MCF 10A (cell line): ENCODE results near the gene SCML2. TPM values are rescaled to one million over a fixed set of nuclear protein-coding genes. Genes with fewer than 3 reads are reported as not detected.

Source experiments
- BruUV-seq: library from RNA; stranded (reverse); fragments of 400-500 nt; replicated peaks from 2 replicates; lab custom pipeline; 2021; lab: Mats Ljungman, UMichigan
- CTCF ChIA-PET: fragments of 300-600 bp; sonication (Branson Sonifier 250); formaldehyde crosslinking; extraction: SDS; loops from one replicate; lab custom pipeline; 2021; ENCODE audit warnings: antibody characterized with exemption, inconsistent platforms; lab: Yijun Ruan, JAX
- POLR2A ChIA-PET: fragments of 300-600, 350-650 bp; sonication (Branson Sonifier 250); formaldehyde crosslinking; extraction: SDS; loops from one replicate; lab custom pipeline; 2020; ENCODE audit warnings: antibody characterized with exemption, inconsistent platforms; lab: Yijun Ruan, JAX
- DNase-seq: peaks from one replicate; pipeline ENCODE4 v3.0.0-alpha.2; 2018; ENCODE audit not compliant: unreplicated experiment
- H3K27ac Mint-ChIP-seq: one replicate; pipeline ENCODE4 v1.8.0; 2022; ENCODE audit warnings: mild to moderate bottlenecking, low read depth, mixed read lengths; ENCODE audit not compliant: unreplicated experiment
- H3K27me3 Mint-ChIP-seq: one replicate; pipeline ENCODE4 v1.8.0; 2022; ENCODE audit warnings: mixed read lengths; ENCODE audit not compliant: insufficient read depth, unreplicated experiment
- H3K36me3 Mint-ChIP-seq: one replicate; pipeline ENCODE4 v1.8.0; 2022; ENCODE audit warnings: mild to moderate bottlenecking, moderate library complexity, mixed read lengths; ENCODE audit not compliant: insufficient read depth, unreplicated experiment
- H3K4me1 Mint-ChIP-seq: one replicate; pipeline ENCODE4 v1.8.0; 2022; ENCODE audit warnings: mixed read lengths; ENCODE audit not compliant: insufficient read depth, unreplicated experiment
- H3K4me3 Mint-ChIP-seq: one replicate; pipeline ENCODE4 v1.8.0; 2022; ENCODE audit warnings: mild to moderate bottlenecking, moderate library complexity, mixed read lengths; ENCODE audit not compliant: unreplicated experiment
- H3K9me3 Mint-ChIP-seq: one replicate; pipeline ENCODE4 v1.8.0; 2022; ENCODE audit warnings: mixed read lengths; ENCODE audit not compliant: unreplicated experiment
- CTCF ChIP-seq: fragments of 200-600 bp; IDR thresholded peaks from one replicate; pipeline ENCODE4 v1.8.0; 2022; ENCODE audit warnings: antibody characterized with exemption, mild to moderate bottlenecking; ENCODE audit not compliant: unreplicated experiment
- intact Hi-C: fragments of 100-400 bp; cut with micrococcal nuclease; formaldehyde crosslinking; loops from 2 replicates; pipeline ENCODE4 v1.14.1; 2022
- total RNA-seq: library from RNA; stranded (reverse); gene quantifications from 2 replicates; pipeline ENCODE4 v1.2.3, GENCODE V29; 2022

SCML2 gene
- total RNA-seq, 1 experiment from 2014 or later = 3.5 TPM

GRCh38 chrX:18368402-18368801 lies 13.9 kb upstream of the SCML2 start:
- no peak for DNase-seq
- Mint-ChIP-seq H3K9me3 (peaks cover 8% of the 10 kb centered on the region), H3K27ac (no peak overlapping the region), H3K36me3 (no peaks in the 10 kb centered on the region), H3K4me1 (no peaks in the 10 kb centered on the region), H3K27me3 (peaks cover 11% of the 10 kb centered on the region), H3K4me3 (no peak overlapping the region)
- no TSS peak for BruUV-seq
- CTCF ChIA-PET = no interaction called here
- POLR2A ChIA-PET = no interaction called here
- TF ChIP-seq CTCF = no peak
- intact Hi-C loops = no loop called here

- ChIA-PET POLR2A (no interaction called here), CTCF (interaction anchor here (1.2 kb wide), 1 partner anchor 9 kb away, joined by 3 read pairs; no protein-coding TSS in a partner anchor)
- Mint-ChIP-seq H3K4me1 (no peaks in the 10 kb centered on the region), H3K27ac (no peak overlapping the region), H3K27me3 (peaks cover 21% of the 10 kb centered on the region), H3K36me3 (no peaks in the 10 kb centered on the region), H3K4me3 (no peak overlapping the region), H3K9me3 (peaks cover 8% of the 10 kb centered on the region)
- intact Hi-C loops = no loop called here
- BruUV-seq = no TSS peak
- TF ChIP-seq CTCF = no peak
- peak; percentile 45 for DNase-seq
Observed at GRCh38 chrX:18360867-18361266, 6.4 kb upstream of the SCML2 start.

GRCh38 chrX:18353931-18354368 lies 538 bp downstream of the SCML2 start:
- intact Hi-C loops = no loop called here
- Mint-ChIP-seq H3K4me1 (no peaks in the 10 kb centered on the region), H3K36me3 (no peaks in the 10 kb centered on the region), H3K9me3 (no peaks in the 10 kb centered on the region), H3K4me3 (peak overlapping the region; percentile 68), H3K27ac (no peak overlapping the region), H3K27me3 (peaks cover 10% of the 10 kb centered on the region)
- no TSS peak for BruUV-seq
- DNase-seq = no peak
- ChIA-PET POLR2A (interaction anchor here (1.0 kb wide), 1 partner anchor 9 kb away, joined by 3 read pairs; no protein-coding TSS in a partner anchor), CTCF (interaction anchor here (0.6 to 1.1 kb wide), 4 partner anchors 9 to 1295 kb away, joined by 3 to 4 read pairs (median 3); no protein-coding TSS in a partner anchor)
- TF ChIP-seq CTCF = no peak

- H3K27ac Mint-ChIP-seq = no peak overlapping the region
- ChIA-PET CTCF (interaction anchor here (0.5 to 1.4 kb wide), 5 partner anchors 9 to 1184 kb away, joined by 3 to 4 read pairs (median 3); no protein-coding TSS in a partner anchor), POLR2A (no interaction called here)
- H3K4me1 Mint-ChIP-seq = peaks cover 5% of the 10 kb centered on the region
- DNase-seq = no peak
- no peak for TF ChIP-seq CTCF
- H3K9me3 Mint-ChIP-seq = no peaks in the 10 kb centered on the region
- H3K36me3 Mint-ChIP-seq = no peaks in the 10 kb centered on the region
- intact Hi-C loops = no loop called here
- BruUV-seq = no TSS peak
- no peak overlapping the region for H3K4me3 Mint-ChIP-seq
- no peaks in the 10 kb centered on the region for H3K27me3 Mint-ChIP-seq
Observed at GRCh38 chrX:18351784-18352183, 2.7 kb downstream of the SCML2 start.
